GM12801 (cell line): Measurements from ENCODE around the gene KCNIP1.

ENCODE experiments used
- TF ChIP-seq, protein P1 (sequence below): IDR thresholded peaks from one replicate; pipeline ENCODE4 v1.5.1; 2011; ENCODE audit warnings: control low read depth; ENCODE audit not compliant: insufficient read length; ENCODE audit errors: extremely low read depth

The KCNIP1 gene

DNA sequence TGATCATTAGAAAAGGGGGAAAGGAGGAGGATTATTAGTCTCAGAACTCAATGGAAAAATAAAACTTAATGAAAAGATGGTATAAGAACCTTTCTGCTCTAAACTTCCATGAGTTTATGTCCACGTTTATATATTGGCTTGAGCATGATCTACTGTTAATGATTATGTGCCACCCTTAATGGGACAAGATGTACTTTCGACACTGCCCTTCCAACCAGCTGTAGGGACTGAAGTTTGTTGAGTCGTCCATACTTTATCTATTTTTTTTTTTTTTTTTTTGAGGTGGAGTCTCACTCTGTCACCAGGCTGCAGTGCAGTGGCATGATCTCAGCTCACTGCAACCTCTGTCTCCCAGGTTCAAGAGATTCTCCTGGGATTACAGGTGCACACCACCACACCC is 254.7 kb downstream of the KCNIP1 start:
- TF ChIP-seq, protein P1, sequence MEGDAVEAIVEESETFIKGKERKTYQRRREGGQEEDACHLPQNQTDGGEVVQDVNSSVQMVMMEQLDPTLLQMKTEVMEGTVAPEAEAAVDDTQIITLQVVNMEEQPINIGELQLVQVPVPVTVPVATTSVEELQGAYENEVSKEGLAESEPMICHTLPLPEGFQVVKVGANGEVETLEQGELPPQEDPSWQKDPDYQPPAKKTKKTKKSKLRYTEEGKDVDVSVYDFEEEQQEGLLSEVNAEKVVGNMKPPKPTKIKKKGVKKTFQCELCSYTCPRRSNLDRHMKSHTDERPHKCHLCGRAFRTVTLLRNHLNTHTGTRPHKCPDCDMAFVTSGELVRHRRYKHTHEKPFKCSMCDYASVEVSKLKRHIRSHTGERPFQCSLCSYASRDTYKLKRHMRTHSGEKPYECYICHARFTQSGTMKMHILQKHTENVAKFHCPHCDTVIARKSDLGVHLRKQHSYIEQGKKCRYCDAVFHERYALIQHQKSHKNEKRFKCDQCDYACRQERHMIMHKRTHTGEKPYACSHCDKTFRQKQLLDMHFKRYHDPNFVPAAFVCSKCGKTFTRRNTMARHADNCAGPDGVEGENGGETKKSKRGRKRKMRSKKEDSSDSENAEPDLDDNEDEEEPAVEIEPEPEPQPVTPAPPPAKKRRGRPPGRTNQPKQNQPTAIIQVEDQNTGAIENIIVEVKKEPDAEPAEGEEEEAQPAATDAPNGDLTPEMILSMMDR, result no peak

DNA sequence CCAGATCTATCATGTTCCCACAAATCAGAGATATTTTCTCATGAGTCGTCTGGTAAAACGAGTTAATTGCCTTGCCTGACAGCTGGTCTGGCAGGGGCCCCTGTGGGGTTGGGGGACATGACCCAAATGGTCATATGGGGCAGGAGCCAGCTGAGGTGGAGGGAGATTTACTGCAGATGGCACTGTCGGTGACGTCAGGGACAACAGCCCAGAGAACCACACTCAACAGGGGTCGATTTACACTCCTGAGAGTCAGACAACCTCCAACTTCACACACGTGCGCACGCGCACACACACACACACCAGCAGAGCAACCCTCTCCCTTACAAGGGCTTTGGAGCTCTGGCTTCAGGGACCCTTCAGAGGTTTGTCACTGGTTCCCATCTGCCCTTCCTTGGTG is 256.3 kb downstream of the KCNIP1 start:
- TF ChIP-seq, protein P1, result no peak

DNA sequence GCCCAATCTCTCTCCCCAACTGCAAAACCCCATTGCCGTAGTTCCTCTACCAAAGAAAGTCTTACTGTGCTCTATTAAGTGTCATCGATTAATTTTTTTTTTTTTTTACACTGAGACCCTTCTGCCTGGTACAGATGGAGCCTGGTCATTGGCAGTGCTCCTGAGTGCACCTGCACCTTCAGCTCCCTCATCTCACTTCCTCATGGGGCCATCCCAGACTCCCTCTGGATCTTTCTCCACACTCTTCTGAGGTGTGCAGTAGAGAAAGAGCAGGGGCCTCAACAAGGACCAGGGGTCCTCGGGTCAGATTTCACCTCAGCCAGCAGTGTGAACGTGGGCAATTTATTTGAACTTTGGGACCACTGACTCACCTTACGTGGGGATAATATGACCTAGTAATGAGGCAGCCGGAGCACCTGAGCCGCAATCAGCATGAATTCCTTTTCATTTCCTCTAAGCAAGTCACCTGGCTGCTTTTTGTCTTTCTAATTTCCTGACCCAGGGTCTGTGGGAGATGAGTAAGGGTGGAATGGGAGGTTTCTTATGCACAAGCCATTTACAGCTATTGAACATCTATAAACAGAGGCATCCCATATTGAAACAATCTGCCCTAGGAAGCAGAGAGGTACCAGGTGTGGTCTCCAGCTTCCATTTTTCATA is 257.4 kb downstream of the KCNIP1 start:
- TF ChIP-seq, protein P1, result no peak

DNA sequence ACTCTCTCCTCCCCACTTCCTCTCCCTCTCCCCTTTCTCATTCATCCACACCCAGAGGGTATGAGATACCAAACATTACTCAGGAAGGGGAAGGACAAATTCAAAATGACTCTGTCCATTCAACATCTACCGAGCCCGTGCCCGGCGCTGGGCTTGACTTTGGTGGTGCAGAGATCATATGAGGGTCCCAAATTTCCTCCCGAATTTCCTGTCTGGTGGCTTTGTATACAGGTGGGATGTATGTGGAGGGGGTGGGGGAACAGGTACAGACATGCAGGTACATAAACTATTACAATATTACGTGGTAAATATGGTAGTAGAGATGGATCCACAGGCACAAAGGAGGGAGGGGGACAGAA is 257.9 kb downstream of the KCNIP1 start:
- TF ChIP-seq, protein P1, result no peak

DNA sequence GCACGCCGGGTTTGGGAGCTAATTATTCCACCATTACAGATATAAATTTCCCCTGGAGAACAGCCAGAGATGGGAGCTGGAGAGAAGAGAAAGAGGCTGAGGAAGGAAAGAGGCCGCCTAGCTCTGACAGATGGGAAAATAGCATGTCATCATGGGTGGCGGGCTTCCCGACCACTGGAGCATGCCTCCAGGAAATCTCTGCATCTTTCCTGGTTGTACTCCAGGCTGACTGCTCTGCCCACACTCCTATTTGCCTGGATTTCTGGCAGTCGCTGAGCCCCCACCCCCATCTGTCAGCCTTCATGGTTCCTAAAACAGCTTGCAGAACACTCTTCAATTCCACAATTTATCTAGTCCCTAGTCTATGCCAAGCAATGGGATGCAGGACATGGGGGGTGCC is 265.4 kb downstream of the KCNIP1 start:
- TF ChIP-seq, protein P1, result no peak

DNA sequence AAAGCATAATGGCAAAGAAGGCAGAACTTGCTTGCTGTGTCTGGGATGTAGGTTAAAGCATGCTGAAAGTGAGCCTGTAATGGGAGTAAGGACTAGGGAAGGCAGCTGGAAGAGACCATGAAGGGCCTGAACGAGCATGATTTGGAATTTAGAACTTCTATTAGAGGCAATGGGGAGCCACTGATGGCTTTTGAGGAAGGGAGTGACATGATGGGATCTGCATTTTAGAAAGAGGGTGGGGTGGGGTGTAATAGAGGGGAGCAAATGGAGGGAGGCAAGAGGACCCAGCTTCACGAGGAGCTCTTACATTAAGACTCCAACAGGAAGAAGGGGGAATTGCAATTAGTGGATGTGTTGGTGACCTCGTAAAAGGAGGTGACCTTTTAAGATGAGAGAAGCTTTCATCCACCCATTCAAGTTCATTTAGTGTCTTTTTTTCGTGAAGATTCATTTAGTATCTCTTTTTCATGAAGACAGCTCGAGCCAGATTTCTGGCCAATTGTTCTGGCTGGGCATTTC is 266.1 kb downstream of the KCNIP1 start:
- TF ChIP-seq, protein P1, result no peak

DNA sequence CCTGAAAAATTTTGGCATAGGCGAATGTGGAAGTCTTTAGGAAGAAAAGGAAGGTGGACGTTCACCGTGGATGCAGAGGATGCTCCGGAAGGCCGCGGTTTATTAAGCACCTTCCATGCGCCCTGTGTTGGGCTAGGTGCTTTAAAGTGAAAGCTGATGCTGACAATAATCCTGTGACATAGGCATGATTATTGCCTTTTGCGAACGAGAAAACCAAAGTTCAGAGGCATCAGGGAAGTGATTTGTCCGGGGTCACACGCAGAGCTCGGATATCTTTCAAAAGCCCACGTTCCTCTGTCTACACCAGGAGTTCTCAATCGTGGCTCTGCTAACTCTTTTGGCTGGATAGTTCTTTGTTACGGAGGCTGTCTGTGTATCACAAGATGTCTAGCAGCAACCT is 267.7 kb downstream of the KCNIP1 start:
- TF ChIP-seq, protein P1, result no peak
